K562 (cell line): ENCODE data around the gene TSSK6. TPM values are rescaled to one million over a fixed set of nuclear protein-coding genes. Genes with fewer than 3 reads are reported as not detected.
A peak's percentile ranks its signal among the peaks of the same experiment; 100 is the strongest.

ENCODE experiments used
- ATAC-seq: fragments of 200-7000 bp; cut with Tn5 transposase; 3 replicates; pipeline ENCODE4 v1.9.1; 2020; ENCODE audit warnings: moderate library complexity
- BruUV-seq: library from RNA; stranded (reverse); fragments of 400-500 nt; replicated peaks from 2 replicates; lab custom pipeline; 2021; lab: Mats Ljungman, UMichigan
- CTCF ChIA-PET: fragments of 300-600 bp; formaldehyde crosslinking; extraction: SDS; loops from one replicate; lab custom pipeline; 2021; ENCODE audit warnings: low intra/inter-chr PET ratio; lab: Yijun Ruan, JAX
- POLR2A ChIA-PET: fragments of 300-600, 350-650 bp; sonication (Branson Sonifier 250); formaldehyde crosslinking; extraction: SDS; loops from one replicate; lab custom pipeline; 2021; ENCODE audit warnings: antibody characterized with exemption, inconsistent platforms; lab: Yijun Ruan, JAX
- DNase-seq, 4 experiments: peaks; one replicate each; pipeline versions ENCODE4 v3.0.0 to v3.0.0-alpha.2; 2011 to 2018; ENCODE audit warnings: low spot score in 3 of 4, mixed read lengths in 3 of 4; ENCODE audit errors: extremely low read depth in 1 of 4
- FAIRE-seq: peaks from 2 replicates; lab custom pipeline; 2011; peaks lifted over from hg19 to GRCh38; lab: Jason Lieb, UNC
- H2AFZ ChIP-seq: 2 replicates; pipeline ENCODE4 v1.6.0; 2011; ENCODE audit warnings: low read depth, low read length, control low read depth, inconsistent platforms
- H3K27ac ChIP-seq: fragments of 200-600 bp; 3 replicates; pipeline ENCODE4 v1.8.0; 2011; ENCODE audit warnings: low read depth, mild to moderate bottlenecking, control low read depth, inconsistent platforms, low read length, moderate library complexity, mixed read lengths; ENCODE audit errors: extremely low read depth
- H3K27me3 ChIP-seq, 2 experiments: fragments of 300-600 bp in 1 of 2; 2 replicates in 1 of 2; 3 replicates in 1 of 2; pipeline versions ENCODE4 v1.6.0 to v1.8.0; 2011; ENCODE audit warnings: inconsistent platforms in 2 of 2, low read length in 2 of 2, mild to moderate bottlenecking in 1 of 2, mixed read lengths in 1 of 2, moderate library complexity in 1 of 2; ENCODE audit not compliant: control insufficient read depth in 2 of 2, insufficient read depth in 2 of 2
- H3K36me3 ChIP-seq: fragments of 300-600 bp; 3 replicates; pipeline ENCODE4 v1.8.0; 2011; ENCODE audit warnings: mild to moderate bottlenecking, low read length, inconsistent platforms; ENCODE audit not compliant: control insufficient read depth, insufficient read depth
- H3K4me1 ChIP-seq, 2 experiments: fragments of 200-600 bp in 1 of 2; replicated peaks in 1 of 2; 2 replicates in 1 of 2; 3 replicates in 1 of 2; pipeline versions ENCODE4 v1.5.1 to v1.8.0; 2011; ENCODE audit warnings: inconsistent platforms in 2 of 2, low read length in 2 of 2, mild to moderate bottlenecking in 1 of 2, mixed read lengths in 1 of 2, moderate library complexity in 1 of 2; ENCODE audit not compliant: control insufficient read depth in 2 of 2, insufficient read depth in 2 of 2
- H3K4me2 ChIP-seq: 2 replicates; pipeline ENCODE4 v1.6.1; 2011; ENCODE audit warnings: low read length, control low read depth, inconsistent platforms, mixed read lengths; ENCODE audit not compliant: insufficient read depth
- H3K4me3 ChIP-seq: fragments of 200-600 bp; sonication (generic), shearing (Covaris generic); 2 replicates; pipeline ENCODE4 v1.5.1; 2016; ENCODE audit warnings: control low read depth, inconsistent platforms
- H3K79me2 ChIP-seq: fragments of 200-600 bp; 3 replicates; pipeline ENCODE4 v1.8.0; 2011; ENCODE audit warnings: low read length, inconsistent platforms; ENCODE audit not compliant: control insufficient read depth, insufficient read depth
- H3K9ac ChIP-seq, 2 experiments: 2 replicates each; pipeline versions ENCODE4 v1.6.0 to v1.6.1; 2011; ENCODE audit warnings: low read depth in 2 of 2, low read length in 2 of 2, control low read depth in 1 of 2, inconsistent platforms in 1 of 2, mild to moderate bottlenecking in 1 of 2, mixed read lengths in 1 of 2; ENCODE audit not compliant: insufficient read depth in 1 of 2
- H3K9me1 ChIP-seq: one replicate; pipeline ENCODE4 v1.6.0; 2011; ENCODE audit warnings: inconsistent platforms, mild to moderate bottlenecking, low read length, moderate library complexity; ENCODE audit not compliant: control insufficient read depth, insufficient read depth
- H3K9me3 ChIP-seq: replicated peaks from 2 replicates; pipeline ENCODE4 v1.5.1; 2011; ENCODE audit warnings: low read depth, low read length, inconsistent platforms; ENCODE audit not compliant: control insufficient read depth, insufficient read depth
- H4K20me1 ChIP-seq: replicated peaks from 2 replicates; pipeline ENCODE4 v1.6.1; 2011; ENCODE audit warnings: low read length, inconsistent platforms, mixed read lengths; ENCODE audit not compliant: control insufficient read depth, insufficient read depth
- CTCF ChIP-seq, 3 experiments: IDR thresholded peaks in 2 of 3; conservative IDR thresholded peaks in 1 of 3; 2 replicates each; pipeline ENCODE4 v1.5.1; 2011 to 2012; ENCODE audit warnings: low read length in 3 of 3, mild to moderate bottlenecking in 3 of 3, control low read depth in 2 of 3, improper control_type of control experiment in 1 of 3, inconsistent platforms in 1 of 3, low read depth in 1 of 3, mixed read lengths in 1 of 3, moderate library complexity in 1 of 3; ENCODE audit not compliant: insufficient read depth in 2 of 3
- MAX ChIP-seq: sonication (generic); formaldehyde crosslinking; IDR thresholded peaks from 2 replicates; pipeline ENCODE4 v1.9.0; 2022; ENCODE audit warnings: mild to moderate bottlenecking, missing genetic modification reagents
- PHB ChIP-seq: fragments of 250-450 bp; sonication (Bioruptor Pico); IDR thresholded peaks from 2 replicates; pipeline ENCODE4 v1.5.0; 2021
- REST ChIP-seq, 2 experiments: fragments of 450-650 bp; formaldehyde crosslinking in 1 of 2; IDR thresholded peaks; 2 replicates each; pipeline versions ENCODE4 v1.4.0 to v1.6.1; 2014 to 2020; ENCODE audit warnings: mild to moderate bottlenecking in 2 of 2, borderline replicate concordance in 1 of 2, low read depth in 1 of 2
- TCF3 ChIP-seq: sonication (generic); formaldehyde crosslinking; IDR thresholded peaks from 2 replicates; pipeline ENCODE4 v1.4.0; 2020; ENCODE audit warnings: mild to moderate bottlenecking, missing genetic modification reagents
- ZNF655 ChIP-seq: fragments of 250-450 bp; sonication (Bioruptor Pico); IDR thresholded peaks from 2 replicates; pipeline ENCODE4 v1.5.0; 2021
- WGBS: fragments of 100-300 bp; shearing (Covaris generic); methylation state at CpG from one replicate; pipeline ENCODE4 v1.1.6; 2016; ENCODE audit warnings: low coverage, mixed read lengths; ENCODE audit not compliant: insufficient coverage; ENCODE audit errors: missing lambda C conversion rate; 5-methylcytosine and 5-hydroxymethylcytosine counted together
- in situ Hi-C: fragments of 300-500 bp; cut with MboI; formaldehyde crosslinking; loops from 4 replicates; pipeline ENCODE4 v1.15.0; 2018; ENCODE audit warnings: inconsistent platforms, mixed read lengths
- intact Hi-C: fragments of 100-400 bp; cut with micrococcal nuclease; formaldehyde crosslinking; loops from 2 replicates; pipeline ENCODE4 v1.14.2; 2022
- polyA plus RNA-seq, 8 experiments: library from polyadenylated mRNA; depleted of rRNA in 4 of 8; stranded (reverse) in 5 of 8; unstranded in 3 of 8; fragments of >200 nt; fragmentation: Nextera tagmentation in 2 of 8; fragmentation: Illumina TruSeq in 1 of 8; extraction: Ambion mirVana in 2 of 8; extraction: Trizol in 1 of 8; gene quantifications; 2 replicates each; pipeline versions ENCODE4 v1.2.1 to v1.2.3, GENCODE V29; 2011 to 2014; ENCODE audit warnings: inconsistent platforms in 1 of 8, missing spikeins in 1 of 8
- total RNA-seq, 7 experiments: library from RNA; depleted of rRNA in 6 of 7; stranded (reverse); fragments of >200 nt in 6 of 7; fragmentation: Illumina TruSeq in 2 of 7; extraction: Trizol in 2 of 7; gene quantifications; 2 replicates each; pipeline versions ENCODE4 v1.2.1 to v1.2.3, GENCODE V29; 2011 to 2021; ENCODE audit warnings: low replicate concordance in 1 of 7

The TSSK6 gene
- total and polyA plus RNA-seq, 9 of the 15 experiments (the other 6 are each of a cell fraction or from before 2014, with no cell fraction given) = 0.21 to 2.6 (median 1.5) TPM; not detected in 3

- peak in 3 of 4 experiments; percentile 34 to 48 (median 48) for DNase-seq
- Histone ChIP-seq H3K4me2 (no peak overlapping the region), H3K36me3 (peaks cover 93% of the 10 kb centered on the region), H3K9me1 (peaks cover 4% of the 10 kb centered on the region), H3K27ac (peak overlapping the region; percentile 3; the same call in 1 of the 3 replicates), H3K4me1 (peaks cover 9 to 21% of the 10 kb centered on the region in 2 experiments; a peak in 4 of 5 replicates), H3K9me3 (no peaks in the 10 kb centered on the region), H3K79me2 (peaks cover 96% of the 10 kb centered on the region), H3K27me3 (no peaks in the 10 kb centered on the region), H4K20me1 (peaks cover 41% of the 10 kb centered on the region; the same call in 1 of the 2 replicates), H3K4me3 (no peak overlapping the region), H3K9ac (peak overlapping the region in 1 of 2 experiments; percentile 53; a peak in 2 of 4 replicates), H2AFZ (no peak overlapping the region)
- intact Hi-C loops = no loop called here
- in situ Hi-C loops = no loop called here
- no TSS peak for BruUV-seq
- ChIA-PET POLR2A (interaction anchor here (0.6 to 1.0 kb wide), 5 partner anchors 10 to 154 kb away, joined by 3 to 6 read pairs (median 3); no protein-coding TSS in a partner anchor), CTCF (no interaction called here)
- FAIRE-seq = peak; percentile 6
- peak; percentile 83 for ATAC-seq
- WGBS = 73% methylated on average over 19 of the region's 19 CpGs
- no peak for TF ChIP-seq ZNF655 (CRISPR knock-in tag)
- 0 out of 2 replicates have a peak, but pooled peaks have one; percentile 21 for TF ChIP-seq TCF3
- TF ChIP-seq CTCF (IDR thresholded peaks at IDR 0.05 in 2 of 3, conservative IDR thresholded peaks at IDR 0.05 in 1 of 3; ENCODE audit: insufficient read depth in 2 of 3, low read depth in 1 of 3, low read length in 3 of 3) = peak; percentile 34 to 64 (median 64)
- no peak for TF ChIP-seq PHB (CRISPR knock-in tag)
- TF ChIP-seq REST (IDR thresholded peaks at IDR 0.05; ENCODE audit: borderline replicate concordance) = peak; percentile 38; the same call in 1 of the 2 replicates
- no peak for TF ChIP-seq REST (CRISPR knock-in tag; IDR thresholded peaks at IDR 0.05; ENCODE audit: low read depth)
- TF ChIP-seq MAX = no peak
Observed at GRCh38 chr19:19475849-19476828, 39.2 kb downstream of the TSSK6 start.
